GM10266 (cell line): ENCODE measurements around the gene OR56A5.
"Not testable (repeated sequence)": the region's sequence is repeated elsewhere in the genome, so short reads cannot be mapped to it uniquely, and the experiment has no call there.

Experiments used
- DNase-seq: peaks from one replicate; pipeline ENCODE4 v3.0.0; 2012; ENCODE audit errors: extremely low spot score
- CTCF ChIP-seq: IDR thresholded peaks from 2 replicates; pipeline ENCODE4 v1.5.1; 2012; ENCODE audit warnings: mild to moderate bottlenecking, low read depth; ENCODE audit not compliant: control insufficient read depth, insufficient read depth; ENCODE audit errors: missing control alignments

Gene OR56A5

GRCh38 chr11:5966958-5967357 lies 1.3 kb downstream of the OR56A5 start:
- DNase-seq = no peak
- TF ChIP-seq CTCF = no peak

- not testable (repeated sequence) for DNase-seq
These were observed 7.5 kb downstream of the OR56A5 start for GRCh38 chr11:5960704-5961320.

- TF ChIP-seq CTCF = no peak
- no peak for DNase-seq
These were observed 12.7 kb downstream of the OR56A5 start for GRCh38 chr11:5955586-5955985.

- no peak for DNase-seq
- no peak for TF ChIP-seq CTCF
These were observed 26.3 kb downstream of the OR56A5 start, which contains the start of gene OR56A3 for GRCh38 chr11:5941951-5942350. OR56A3 (plus strand) TSS chr11:5942251; CDS start chr11:5947347, 5,096 bp downstream.

- DNase-seq = no peak
- no peak for TF ChIP-seq CTCF
These were observed 27.5 kb downstream of the OR56A5 start for GRCh38 chr11:5940748-5941147.

GRCh38 chr11:5938603-5938965 lies 29.7 kb downstream of the OR56A5 start:
- TF ChIP-seq CTCF = no peak
- no peak for DNase-seq

- DNase-seq = no peak
These were observed 30.3 kb downstream of the OR56A5 start for GRCh38 chr11:5937868-5938602.

More at GRCh38 chr11:5937868-5938602, 30.3 kb downstream of the OR56A5 start:
- TF ChIP-seq CTCF = no peak
